HG02759 (cell line): ENCODE results near the gene LPCAT1.

Experiments used
- ATAC-seq: cut with Tn5 transposase; IDR thresholded peaks from one replicate; pipeline ENCODE4 v1.9.1; 2021; ENCODE audit warnings: mild to moderate bottlenecking, moderate library complexity; ENCODE audit not compliant: unreplicated experiment

LPCAT1 gene

GRCh38 chr5:1446602-1447343, 77.0 kb downstream of the LPCAT1 start:
- no peak for ATAC-seq

- no peak for ATAC-seq
These were observed 77.8 kb downstream of the LPCAT1 start for GRCh38 chr5:1445689-1446601.

- ATAC-seq, result no peak
These were observed 78.5 kb downstream of the LPCAT1 start, which contains the start of gene SLC6A3 for GRCh38 chr5:1445313-1445688. SLC6A3 (minus strand) TSS chr5:1445440; CDS start chr5:1443197, 2,243 bp downstream.

GRCh38 chr5:1444361-1445189, 79.2 kb downstream of the LPCAT1 start:
- ATAC-seq, result no peak

GRCh38 chr5:1443991-1444360, 79.8 kb downstream of the LPCAT1 start:
- no peak for ATAC-seq

- ATAC-seq, result no peak
These were observed 80.6 kb downstream of the LPCAT1 start for GRCh38 chr5:1443171-1443570.

- no peak for ATAC-seq
These were observed 81.3 kb downstream of the LPCAT1 start for GRCh38 chr5:1442222-1443145.

GRCh38 chr5:1441166-1441865, 82.4 kb downstream of the LPCAT1 start:
- no peak for ATAC-seq

GRCh38 chr5:1440098-1440493, 83.7 kb downstream of the LPCAT1 start:
- ATAC-seq, result no peak

- no peak for ATAC-seq
These were observed 84.2 kb downstream of the LPCAT1 start for GRCh38 chr5:1439388-1440097.

- ATAC-seq, result no peak
These were observed 84.9 kb downstream of the LPCAT1 start for GRCh38 chr5:1438871-1439270.

- no peak for ATAC-seq
These were observed 85.7 kb downstream of the LPCAT1 start for GRCh38 chr5:1437876-1438559.

- no peak for ATAC-seq
These were observed 86.4 kb downstream of the LPCAT1 start for GRCh38 chr5:1437226-1437829.

- no peak for ATAC-seq
These were observed 87.1 kb downstream of the LPCAT1 start for GRCh38 chr5:1436681-1437080.

- no peak for ATAC-seq
These were observed 87.7 kb downstream of the LPCAT1 start for GRCh38 chr5:1436036-1436435.

GRCh38 chr5:1435369-1435768, 88.4 kb downstream of the LPCAT1 start:
- no peak for ATAC-seq

- ATAC-seq, result no peak
These were observed 91.5 kb downstream of the LPCAT1 start for GRCh38 chr5:1432296-1432695.

- ATAC-seq, result no peak
These were observed 91.9 kb downstream of the LPCAT1 start for GRCh38 chr5:1431896-1432295.
